Fibroblast of skin of scalp (primary cell): ENCODE measurements around the gene TMEM207.
A peak's percentile ranks its signal among the peaks of the same experiment; 100 is the strongest.

Experiments used
- DNase-seq: peaks from one replicate; pipeline ENCODE4 v3.0.0-alpha.2; 2013

TMEM207 gene

GRCh38 chr3:190444006-190444405 is 5.7 kb downstream of the TMEM207 start:
- no peak for DNase-seq

- peak; percentile 27 for DNase-seq
Measured at GRCh38 chr3:190443257-190443656, 6.4 kb downstream of the TMEM207 start.

- DNase-seq, result no peak
Measured at GRCh38 chr3:190442240-190442639, 7.5 kb downstream of the TMEM207 start.

- DNase-seq, result no peak
Measured at GRCh38 chr3:190436331-190436730, 13.4 kb downstream of the TMEM207 start.

GRCh38 chr3:190435618-190436017 is 14.1 kb downstream of the TMEM207 start:
- peak; percentile 36 for DNase-seq

GRCh38 chr3:190433626-190434025 is 16.1 kb downstream of the TMEM207 start:
- DNase-seq, result no peak

GRCh38 chr3:190432216-190432615 is 17.5 kb downstream of the TMEM207 start:
- peak; percentile 18 for DNase-seq

GRCh38 chr3:190430906-190431305 is 18.8 kb downstream of the TMEM207 start:
- no peak for DNase-seq

- DNase-seq, result peak; percentile 62
Measured at GRCh38 chr3:190429681-190430080, 20.0 kb downstream of the TMEM207 start.

GRCh38 chr3:190426806-190427507 is 22.7 kb downstream of the TMEM207 start:
- DNase-seq, result no peak

GRCh38 chr3:190425833-190426232 is 23.9 kb downstream of the TMEM207 start:
- DNase-seq, result no peak

- peak; percentile 74 for DNase-seq
Measured at GRCh38 chr3:190424478-190425439, 24.9 kb downstream of the TMEM207 start.

GRCh38 chr3:190424108-190424477 is 25.6 kb downstream of the TMEM207 start:
- DNase-seq, result no peak

- DNase-seq, result no peak
Measured at GRCh38 chr3:190414297-190414696, 35.4 kb downstream of the TMEM207 start.

GRCh38 chr3:190404715-190405114 is 45.0 kb downstream of the TMEM207 start:
- no peak for DNase-seq

GRCh38 chr3:190401963-190402362 is 47.7 kb downstream of the TMEM207 start:
- DNase-seq, result no peak

GRCh38 chr3:190399677-190400076 is 50.0 kb downstream of the TMEM207 start:
- no peak for DNase-seq

- no peak for DNase-seq
Measured at GRCh38 chr3:190397889-190398288, 51.8 kb downstream of the TMEM207 start.

GRCh38 chr3:190396001-190396400 is 53.7 kb downstream of the TMEM207 start:
- DNase-seq, result no peak

- no peak for DNase-seq
Measured at GRCh38 chr3:190388703-190389102, 61.0 kb downstream of the TMEM207 start.

- no peak for DNase-seq
Measured at GRCh38 chr3:190387578-190388213, 62.0 kb downstream of the TMEM207 start, which contains the start of gene CLDN16. CLDN16 (plus strand) TSS chr3:190388163; CDS start chr3:190388330, 167 bp downstream.

- DNase-seq, result peak; percentile 97
Measured at GRCh38 chr3:190385731-190386688, 63.7 kb downstream of the TMEM207 start.
